ENCODE data around the gene SLC17A7.

The SLC17A7 gene

DNA sequence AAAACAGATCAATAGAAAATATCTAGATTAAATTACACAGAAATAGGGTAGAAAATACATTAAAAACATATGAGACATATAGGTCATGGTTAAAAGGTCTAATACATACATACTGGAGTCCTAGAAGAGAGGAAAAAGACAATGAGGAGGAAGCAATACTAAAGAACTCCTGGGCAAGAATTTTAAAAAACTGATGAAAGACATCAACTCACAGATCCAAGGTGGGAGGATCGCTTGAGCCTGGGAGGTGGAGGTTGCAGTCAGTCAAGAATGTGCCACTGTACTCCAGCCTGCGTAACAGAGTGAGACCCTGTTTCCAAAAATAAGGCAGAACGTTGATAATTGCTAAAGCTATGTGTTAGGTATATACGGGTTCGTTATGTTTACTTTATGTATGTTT lies 58.7 kb downstream of the SLC17A7 start:
- DNase-seq (ENCODE audit: low read depth in 2 of 2, low spot score in 1 of 2) = no peak

DNA sequence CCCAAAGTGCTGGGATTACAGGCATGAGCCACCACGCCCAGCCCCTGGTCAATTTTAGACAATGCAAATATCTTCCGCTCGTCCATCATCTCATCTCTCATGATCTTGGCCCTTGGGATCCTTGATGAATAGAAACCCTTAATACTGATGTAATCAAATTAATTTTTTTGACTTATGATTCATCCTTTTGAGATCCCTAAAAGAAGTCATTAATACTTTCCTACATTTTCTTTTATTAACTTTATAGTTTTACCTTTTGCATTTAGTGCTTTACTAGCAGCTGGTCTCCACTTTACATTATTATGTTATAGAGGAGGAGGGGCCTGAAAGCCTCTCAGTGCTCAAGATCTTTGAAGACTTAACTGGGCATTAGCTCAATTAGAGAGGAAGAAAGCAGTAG lies 60.9 kb downstream of the SLC17A7 start:
- no peak for DNase-seq (ENCODE audit: low read depth in 2 of 2, low spot score in 1 of 2)
